Measurements from ENCODE around the gene CAVIN2.

CAVIN2 gene, protein sequence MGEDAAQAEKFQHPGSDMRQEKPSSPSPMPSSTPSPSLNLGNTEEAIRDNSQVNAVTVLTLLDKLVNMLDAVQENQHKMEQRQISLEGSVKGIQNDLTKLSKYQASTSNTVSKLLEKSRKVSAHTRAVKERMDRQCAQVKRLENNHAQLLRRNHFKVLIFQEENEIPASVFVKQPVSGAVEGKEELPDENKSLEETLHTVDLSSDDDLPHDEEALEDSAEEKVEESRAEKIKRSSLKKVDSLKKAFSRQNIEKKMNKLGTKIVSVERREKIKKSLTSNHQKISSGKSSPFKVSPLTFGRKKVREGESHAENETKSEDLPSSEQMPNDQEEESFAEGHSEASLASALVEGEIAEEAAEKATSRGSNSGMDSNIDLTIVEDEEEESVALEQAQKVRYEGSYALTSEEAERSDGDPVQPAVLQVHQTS

DNA sequence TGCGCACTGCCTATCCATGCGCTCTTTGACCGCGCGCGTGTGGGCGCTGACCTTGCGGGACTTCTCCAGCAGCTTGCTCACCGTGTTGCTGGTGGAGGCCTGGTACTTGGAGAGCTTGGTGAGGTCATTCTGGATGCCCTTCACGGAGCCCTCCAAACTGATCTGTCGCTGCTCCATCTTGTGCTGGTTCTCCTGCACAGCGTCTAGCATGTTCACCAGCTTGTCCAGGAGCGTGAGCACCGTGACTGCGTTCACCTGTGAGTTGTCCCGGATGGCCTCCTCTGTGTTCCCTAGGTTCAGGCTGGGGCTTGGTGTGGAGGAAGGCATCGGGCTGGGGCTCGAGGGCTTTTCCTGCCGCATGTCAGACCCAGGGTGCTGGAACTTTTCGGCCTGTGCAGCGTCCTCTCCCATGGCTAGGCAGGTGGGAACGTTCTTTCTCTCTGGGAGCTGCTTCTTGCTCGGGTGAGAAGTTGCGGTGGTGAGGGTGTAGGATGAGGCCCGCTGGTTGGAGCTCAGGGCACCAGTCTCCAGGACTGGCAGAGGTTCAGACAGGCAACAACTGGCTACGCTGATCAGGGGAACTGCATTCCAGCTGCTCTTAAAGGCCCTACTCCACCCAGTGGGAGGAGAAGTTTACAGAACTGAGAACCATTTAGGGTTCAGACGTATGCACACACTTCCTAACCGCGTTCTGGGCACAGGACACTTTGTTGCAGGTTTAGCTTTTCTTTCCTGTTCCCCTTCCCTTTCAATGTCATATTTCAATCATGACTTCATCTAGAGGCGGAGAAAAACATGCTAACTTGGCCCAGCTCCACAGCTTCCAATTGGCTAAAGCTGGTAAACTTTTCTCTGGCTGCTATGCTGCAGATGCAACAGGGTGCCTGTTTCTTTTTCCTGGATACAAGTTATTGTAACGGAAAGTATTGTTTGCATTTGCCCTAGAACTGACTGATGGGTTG is at the start of gene CAVIN2:
Gene CAVIN2 (minus strand): TSS at position 574 of the 962 bp plus-strand sequence. CDS start 163 bp downstream, at position 411.
- H3K27ac ChIP-seq (ENCODE audit: low read depth, low read length), result no peak within 1 kb of the TSS
- no peaks in the 10 kb centered on the region for H3K79me2 ChIP-seq (ENCODE audit: control insufficient read depth, insufficient read depth, low read length, unreplicated experiment)
- no peaks in the 10 kb centered on the region for H3K36me3 ChIP-seq (ENCODE audit: insufficient read depth, low read length)
- peaks cover 32% of the 10 kb centered on the region for H3K4me1 ChIP-seq (ENCODE audit: control insufficient read depth, insufficient read depth, low read length, unreplicated experiment)
- peak within 1 kb of the TSS; percentile 84 for H2AFZ ChIP-seq (ENCODE audit: low read length, unreplicated experiment)
- no peaks in the 10 kb centered on the region for H3K27me3 ChIP-seq (ENCODE audit: insufficient read depth, low read length)
- H3K4me3 ChIP-seq (ENCODE audit: low read depth, low read length), result no peak within 1 kb of the TSS

DNA sequence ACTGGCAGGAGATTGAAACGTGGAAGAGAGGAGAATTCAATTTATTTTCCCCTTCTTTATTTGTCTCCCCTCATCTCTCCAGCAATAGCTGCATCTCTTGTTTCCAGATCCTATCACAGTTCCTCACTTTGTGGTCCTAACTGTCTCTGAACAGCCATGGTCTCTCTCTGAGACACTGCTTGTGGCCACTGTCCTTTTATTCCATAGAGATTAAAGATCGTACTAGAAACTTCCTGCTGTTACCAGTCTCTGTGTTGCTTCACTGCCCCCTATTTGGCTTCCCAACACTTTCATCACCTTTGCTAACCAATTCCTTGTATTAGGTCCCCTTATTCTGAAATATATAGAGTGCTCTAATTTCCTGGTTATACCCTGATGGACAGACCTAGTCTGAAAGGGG is 48.9 kb upstream of the CAVIN2 start:
- peak overlapping the region; percentile 81 for H3K27ac ChIP-seq (ENCODE audit: low read depth, low read length)
- no peaks in the 10 kb centered on the region for H3K27me3 ChIP-seq (ENCODE audit: insufficient read depth, low read length)
- H3K4me3 ChIP-seq (ENCODE audit: low read depth, low read length), result no peak overlapping the region
- peak overlapping the region; percentile 57 for H2AFZ ChIP-seq (ENCODE audit: low read length, unreplicated experiment)
- peaks cover 46% of the 10 kb centered on the region for H3K4me1 ChIP-seq (ENCODE audit: control insufficient read depth, insufficient read depth, low read length, unreplicated experiment)
- H3K79me2 ChIP-seq (ENCODE audit: control insufficient read depth, insufficient read depth, low read length, unreplicated experiment), result no peaks in the 10 kb centered on the region
- peaks cover 6% of the 10 kb centered on the region; the same call in 1 of the 2 replicates for H3K36me3 ChIP-seq (ENCODE audit: insufficient read depth, low read length)

DNA sequence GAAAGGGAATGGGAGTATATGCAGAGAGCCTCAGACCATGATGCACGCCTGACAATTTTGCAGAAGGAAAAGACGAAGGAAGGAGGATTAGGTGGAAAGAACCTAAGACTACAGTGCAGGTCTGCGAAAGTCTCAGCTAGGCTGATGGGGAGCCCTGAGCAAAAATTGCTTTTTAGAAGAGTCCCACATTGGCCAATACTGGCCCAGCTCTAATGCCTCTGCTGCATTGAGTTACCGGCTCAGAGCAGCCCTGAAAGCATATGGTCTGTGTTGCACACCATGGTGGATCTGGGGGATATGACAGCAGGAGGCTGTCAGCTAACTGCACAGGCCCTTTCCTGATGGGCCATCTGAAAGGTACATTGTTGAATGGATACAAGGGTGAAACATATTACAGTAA is 48.3 kb upstream of the CAVIN2 start:
- H3K4me3 ChIP-seq (ENCODE audit: low read depth, low read length), result no peak overlapping the region
- H3K27ac ChIP-seq (ENCODE audit: low read depth, low read length), result peak overlapping the region; percentile 81
- peaks cover 6% of the 10 kb centered on the region; the same call in 1 of the 2 replicates for H3K36me3 ChIP-seq (ENCODE audit: insufficient read depth, low read length)
- peaks cover 46% of the 10 kb centered on the region for H3K4me1 ChIP-seq (ENCODE audit: control insufficient read depth, insufficient read depth, low read length, unreplicated experiment)
- no peaks in the 10 kb centered on the region for H3K79me2 ChIP-seq (ENCODE audit: control insufficient read depth, insufficient read depth, low read length, unreplicated experiment)
- H2AFZ ChIP-seq (ENCODE audit: low read length, unreplicated experiment), result no peak overlapping the region
- H3K27me3 ChIP-seq (ENCODE audit: insufficient read depth, low read length), result no peaks in the 10 kb centered on the region

DNA sequence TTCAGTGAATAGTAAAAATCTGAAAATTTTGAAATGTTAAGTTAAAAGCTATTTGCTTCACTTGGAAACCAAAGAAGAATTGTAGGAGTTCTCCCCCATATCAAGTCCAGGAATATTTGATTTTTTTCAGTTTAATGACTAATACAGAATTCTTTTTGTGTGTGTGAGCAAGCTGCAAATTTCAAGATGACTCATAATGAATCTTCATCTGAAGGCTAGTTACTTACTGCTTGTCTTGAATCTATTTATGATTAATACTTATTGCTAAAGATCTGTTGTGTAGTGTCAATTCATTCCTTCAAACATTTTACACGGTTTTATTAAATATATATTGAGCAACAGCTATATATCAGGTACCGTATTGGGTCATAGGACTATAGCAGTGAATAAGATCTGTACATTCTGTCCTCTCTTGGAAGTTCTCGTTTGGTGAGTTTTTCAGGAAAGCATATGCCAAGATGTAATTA is 47.8 kb upstream of the CAVIN2 start:
- Histone ChIP-seq H3K27me3 (ENCODE audit: insufficient read depth, low read length) (no peaks in the 10 kb centered on the region), H3K4me1 (ENCODE audit: control insufficient read depth, insufficient read depth, low read length, unreplicated experiment) (peaks cover 46% of the 10 kb centered on the region), H3K4me3 (ENCODE audit: low read depth, low read length) (no peak overlapping the region), H3K36me3 (ENCODE audit: insufficient read depth, low read length) (peaks cover 6% of the 10 kb centered on the region; the same call in 1 of the 2 replicates), H2AFZ (ENCODE audit: low read length, unreplicated experiment) (no peak overlapping the region), H3K27ac (ENCODE audit: low read depth, low read length) (peak overlapping the region; percentile 81), H3K79me2 (ENCODE audit: control insufficient read depth, insufficient read depth, low read length, unreplicated experiment) (no peaks in the 10 kb centered on the region)

DNA sequence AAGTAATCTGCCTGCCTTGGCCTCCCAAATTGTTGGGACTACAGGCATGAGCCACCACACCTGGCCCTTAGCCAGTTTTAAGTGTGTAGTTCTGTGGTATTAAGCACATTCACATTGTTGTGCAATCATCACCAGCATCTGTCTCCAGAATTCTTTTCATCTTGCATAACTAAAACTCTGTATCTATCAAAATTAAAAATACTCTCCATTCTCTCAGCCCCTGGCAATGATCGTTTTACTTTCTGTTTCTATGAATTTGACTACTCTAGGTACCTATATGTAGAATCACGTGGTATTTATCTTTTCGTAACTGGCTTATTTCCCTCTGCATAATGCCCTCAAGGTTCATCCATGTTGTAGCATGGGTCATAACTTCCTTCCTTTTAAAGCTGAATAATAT is 45.5 kb upstream of the CAVIN2 start:
- peak overlapping the region; percentile 58 for H3K27ac ChIP-seq (ENCODE audit: low read depth, low read length)
- H3K4me3 ChIP-seq (ENCODE audit: low read depth, low read length), result peak overlapping the region; percentile 28; the same call in 1 of the 2 replicates
- H3K27me3 ChIP-seq (ENCODE audit: insufficient read depth, low read length), result no peaks in the 10 kb centered on the region
- peaks cover 6% of the 10 kb centered on the region; the same call in 1 of the 2 replicates for H3K36me3 ChIP-seq (ENCODE audit: insufficient read depth, low read length)
- no peaks in the 10 kb centered on the region for H3K79me2 ChIP-seq (ENCODE audit: control insufficient read depth, insufficient read depth, low read length, unreplicated experiment)
- no peak overlapping the region for H2AFZ ChIP-seq (ENCODE audit: low read length, unreplicated experiment)
- peaks cover 34% of the 10 kb centered on the region for H3K4me1 ChIP-seq (ENCODE audit: control insufficient read depth, insufficient read depth, low read length, unreplicated experiment)

DNA sequence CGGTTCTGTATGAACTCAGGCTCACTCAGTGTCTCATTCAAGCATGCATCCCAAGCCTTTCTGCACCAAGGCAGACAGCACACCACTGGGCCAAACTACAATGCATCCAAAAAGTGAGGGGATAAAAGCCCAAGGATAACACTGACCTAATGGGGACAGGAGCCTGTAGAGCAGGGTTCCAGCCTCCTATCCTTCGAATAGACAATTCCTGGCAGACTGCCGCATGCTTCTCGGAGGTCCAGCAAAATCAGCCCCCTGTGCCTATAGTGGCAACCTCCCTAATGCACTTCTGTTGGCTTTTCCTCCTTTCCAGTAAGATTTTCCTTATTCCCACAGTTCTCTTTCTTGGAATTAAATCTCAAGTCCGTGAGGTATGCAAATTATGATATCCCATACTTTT is 44.8 kb upstream of the CAVIN2 start:
- Histone ChIP-seq H3K4me1 (ENCODE audit: control insufficient read depth, insufficient read depth, low read length, unreplicated experiment) (peaks cover 29% of the 10 kb centered on the region), H3K27me3 (ENCODE audit: insufficient read depth, low read length) (no peaks in the 10 kb centered on the region), H3K27ac (ENCODE audit: low read depth, low read length) (no peak overlapping the region), H3K36me3 (ENCODE audit: insufficient read depth, low read length) (peaks cover 6% of the 10 kb centered on the region; the same call in 1 of the 2 replicates), H3K4me3 (ENCODE audit: low read depth, low read length) (no peak overlapping the region), H2AFZ (ENCODE audit: low read length, unreplicated experiment) (no peak overlapping the region), H3K79me2 (ENCODE audit: control insufficient read depth, insufficient read depth, low read length, unreplicated experiment) (no peaks in the 10 kb centered on the region)

DNA sequence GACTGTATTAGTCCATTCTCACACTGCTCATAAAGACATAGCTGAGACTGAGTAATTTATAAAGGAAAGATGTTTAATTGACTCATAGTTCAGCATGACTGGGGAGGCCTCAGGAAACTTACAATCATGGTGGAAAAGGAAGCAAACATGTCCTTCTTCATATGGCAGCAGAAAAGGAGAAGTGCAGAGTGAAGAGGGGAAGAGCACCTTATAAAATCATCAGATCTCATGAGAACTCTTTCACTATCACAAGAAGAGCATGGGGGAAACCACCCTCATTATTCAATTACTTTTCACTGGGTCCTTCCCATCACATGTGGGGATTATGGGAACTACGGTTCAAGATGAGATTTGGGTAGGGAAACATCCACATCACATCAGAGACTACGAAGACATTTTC is 43.0 kb upstream of the CAVIN2 start:
- Histone ChIP-seq H3K79me2 (ENCODE audit: control insufficient read depth, insufficient read depth, low read length, unreplicated experiment) (no peaks in the 10 kb centered on the region), H3K27me3 (ENCODE audit: insufficient read depth, low read length) (no peaks in the 10 kb centered on the region), H2AFZ (ENCODE audit: low read length, unreplicated experiment) (no peak overlapping the region), H3K27ac (ENCODE audit: low read depth, low read length) (no peak overlapping the region), H3K4me1 (ENCODE audit: control insufficient read depth, insufficient read depth, low read length, unreplicated experiment) (peaks cover 13% of the 10 kb centered on the region), H3K36me3 (ENCODE audit: insufficient read depth, low read length) (peaks cover 6% of the 10 kb centered on the region; the same call in 1 of the 2 replicates), H3K4me3 (ENCODE audit: low read depth, low read length) (no peak overlapping the region)

DNA sequence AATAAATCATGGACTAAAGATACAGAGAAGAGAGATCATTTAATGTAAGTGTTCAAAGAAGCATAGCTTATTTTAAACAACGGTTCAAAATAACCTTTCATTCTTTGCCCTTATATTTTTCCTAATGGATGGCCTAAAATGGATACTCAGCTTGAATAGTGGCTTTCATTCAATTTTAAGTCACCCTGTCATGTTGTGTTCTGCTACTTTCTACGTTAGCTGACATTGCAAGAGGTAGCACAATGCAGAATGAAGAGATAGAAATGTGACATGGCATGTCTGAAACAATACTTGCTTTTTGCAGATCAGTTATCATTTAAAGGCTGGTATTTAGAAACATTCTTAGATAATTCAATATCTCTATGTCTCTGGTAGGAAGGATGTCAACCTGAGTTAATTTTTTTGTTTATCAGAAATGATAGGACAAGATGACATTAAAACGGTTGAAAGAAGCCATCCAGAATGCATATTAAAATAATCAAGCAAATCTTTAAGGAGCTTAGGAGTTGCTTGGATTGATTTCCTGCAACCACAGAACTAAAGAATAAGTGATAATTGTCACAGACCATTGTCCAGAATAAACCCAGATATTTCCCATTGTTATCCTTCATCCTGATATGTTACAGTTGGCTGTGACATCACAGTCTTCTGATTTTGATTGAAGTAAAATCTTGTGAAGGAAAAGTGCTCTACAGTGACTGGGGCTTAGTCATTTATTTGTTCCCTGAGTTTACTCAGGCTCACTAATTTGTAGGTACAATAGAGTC is 41.7 kb upstream of the CAVIN2 start:
- Histone ChIP-seq H3K36me3 (ENCODE audit: insufficient read depth, low read length) (peaks cover 6% of the 10 kb centered on the region; the same call in 1 of the 2 replicates), H2AFZ (ENCODE audit: low read length, unreplicated experiment) (no peak overlapping the region), H3K4me3 (ENCODE audit: low read depth, low read length) (no peak overlapping the region), H3K79me2 (ENCODE audit: control insufficient read depth, insufficient read depth, low read length, unreplicated experiment) (no peaks in the 10 kb centered on the region), H3K4me1 (ENCODE audit: control insufficient read depth, insufficient read depth, low read length, unreplicated experiment) (peaks cover 5% of the 10 kb centered on the region), H3K27ac (ENCODE audit: low read depth, low read length) (no peak overlapping the region), H3K27me3 (ENCODE audit: insufficient read depth, low read length) (no peaks in the 10 kb centered on the region)

DNA sequence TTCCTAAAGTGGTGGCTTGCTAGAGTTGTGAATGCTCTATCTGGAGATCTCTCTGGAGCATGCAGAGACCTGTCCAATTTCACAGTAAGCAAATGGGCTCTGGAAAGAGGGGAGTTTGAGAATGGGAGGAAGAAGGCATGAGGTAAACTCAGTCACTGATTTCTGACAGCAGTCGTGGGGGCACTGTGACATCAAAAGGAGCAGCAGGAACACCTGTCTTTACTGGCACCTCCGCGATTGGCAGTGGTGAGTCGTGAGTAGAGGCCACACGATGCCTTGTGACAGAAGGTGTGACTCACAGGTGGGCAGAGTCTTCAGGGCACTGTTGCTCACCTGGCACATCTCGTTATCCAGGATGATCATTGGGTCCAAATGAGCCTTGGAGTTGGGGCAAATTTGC is 38.8 kb upstream of the CAVIN2 start:
- H3K36me3 ChIP-seq (ENCODE audit: insufficient read depth, low read length), result no peaks in the 10 kb centered on the region
- no peaks in the 10 kb centered on the region for H3K79me2 ChIP-seq (ENCODE audit: control insufficient read depth, insufficient read depth, low read length, unreplicated experiment)
- H3K4me1 ChIP-seq (ENCODE audit: control insufficient read depth, insufficient read depth, low read length, unreplicated experiment), result no peaks in the 10 kb centered on the region
- H3K27ac ChIP-seq (ENCODE audit: low read depth, low read length), result no peak overlapping the region
- H3K4me3 ChIP-seq (ENCODE audit: low read depth, low read length), result no peak overlapping the region
- H2AFZ ChIP-seq (ENCODE audit: low read length, unreplicated experiment), result no peak overlapping the region
- H3K27me3 ChIP-seq (ENCODE audit: insufficient read depth, low read length), result no peaks in the 10 kb centered on the region

DNA sequence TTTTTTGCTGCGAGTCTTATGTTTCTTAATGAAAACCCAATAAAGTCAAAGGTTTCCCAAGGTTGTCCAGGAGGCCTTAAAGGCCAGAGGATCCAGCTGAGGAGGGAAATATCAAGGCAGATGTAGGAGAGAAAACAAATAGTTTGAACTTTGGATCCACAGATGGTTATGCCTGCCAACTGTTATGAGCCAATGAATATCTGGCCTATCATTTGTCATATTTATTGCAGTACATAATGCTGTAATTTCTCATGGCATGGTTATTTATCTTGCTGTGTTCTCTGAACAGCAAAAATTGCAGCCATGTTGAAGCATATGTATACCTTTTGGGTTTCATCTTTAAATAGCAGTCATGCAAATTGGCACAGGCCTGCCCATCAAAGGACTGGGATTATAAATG is 38.2 kb upstream of the CAVIN2 start:
- Histone ChIP-seq H3K79me2 (ENCODE audit: control insufficient read depth, insufficient read depth, low read length, unreplicated experiment) (no peaks in the 10 kb centered on the region), H3K27me3 (ENCODE audit: insufficient read depth, low read length) (no peaks in the 10 kb centered on the region), H3K36me3 (ENCODE audit: insufficient read depth, low read length) (no peaks in the 10 kb centered on the region), H3K27ac (ENCODE audit: low read depth, low read length) (no peak overlapping the region), H3K4me3 (ENCODE audit: low read depth, low read length) (no peak overlapping the region), H3K4me1 (ENCODE audit: control insufficient read depth, insufficient read depth, low read length, unreplicated experiment) (no peaks in the 10 kb centered on the region), H2AFZ (ENCODE audit: low read length, unreplicated experiment) (no peak overlapping the region)
